NCI-H1105 (cell line): ENCODE data around the gene DRC7.
A peak's percentile ranks its signal among the peaks of the same experiment; 100 is the strongest.
"Not testable (repeated sequence)": the region's sequence is repeated elsewhere in the genome, so short reads cannot be mapped to it uniquely, and the experiment has no call there.

ENCODE experiments used
- DNase-seq: peaks from one replicate; lab custom pipeline; 2025; lab: John Stamatoyannopoulos, UW

DRC7 gene

GRCh38 chr16:57714047-57714446 is 19.4 kb downstream of the DRC7 start:
- DNase-seq = no peak

DNA sequence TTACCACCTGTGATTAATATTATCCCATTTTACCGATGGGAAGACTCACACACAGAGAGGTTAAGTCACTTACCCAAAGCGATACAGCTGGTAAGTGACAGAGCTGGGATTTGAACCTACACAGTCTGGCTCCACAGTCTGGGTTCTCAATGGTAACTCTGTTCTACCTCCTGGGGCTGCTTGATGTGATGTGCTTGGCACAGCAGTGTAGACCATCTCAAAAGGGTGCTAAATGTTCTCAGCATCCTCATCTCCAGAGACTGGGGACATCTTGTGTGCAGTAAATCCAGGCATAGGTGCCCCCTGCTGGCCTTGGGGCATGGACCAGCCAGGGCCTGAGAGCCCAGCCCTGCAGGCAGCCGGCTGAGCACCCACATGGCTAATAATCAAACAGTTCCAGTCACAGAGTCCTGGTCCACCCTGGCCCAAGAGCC is 25.6 kb downstream of the DRC7 start:
- no peak for DNase-seq

DNA sequence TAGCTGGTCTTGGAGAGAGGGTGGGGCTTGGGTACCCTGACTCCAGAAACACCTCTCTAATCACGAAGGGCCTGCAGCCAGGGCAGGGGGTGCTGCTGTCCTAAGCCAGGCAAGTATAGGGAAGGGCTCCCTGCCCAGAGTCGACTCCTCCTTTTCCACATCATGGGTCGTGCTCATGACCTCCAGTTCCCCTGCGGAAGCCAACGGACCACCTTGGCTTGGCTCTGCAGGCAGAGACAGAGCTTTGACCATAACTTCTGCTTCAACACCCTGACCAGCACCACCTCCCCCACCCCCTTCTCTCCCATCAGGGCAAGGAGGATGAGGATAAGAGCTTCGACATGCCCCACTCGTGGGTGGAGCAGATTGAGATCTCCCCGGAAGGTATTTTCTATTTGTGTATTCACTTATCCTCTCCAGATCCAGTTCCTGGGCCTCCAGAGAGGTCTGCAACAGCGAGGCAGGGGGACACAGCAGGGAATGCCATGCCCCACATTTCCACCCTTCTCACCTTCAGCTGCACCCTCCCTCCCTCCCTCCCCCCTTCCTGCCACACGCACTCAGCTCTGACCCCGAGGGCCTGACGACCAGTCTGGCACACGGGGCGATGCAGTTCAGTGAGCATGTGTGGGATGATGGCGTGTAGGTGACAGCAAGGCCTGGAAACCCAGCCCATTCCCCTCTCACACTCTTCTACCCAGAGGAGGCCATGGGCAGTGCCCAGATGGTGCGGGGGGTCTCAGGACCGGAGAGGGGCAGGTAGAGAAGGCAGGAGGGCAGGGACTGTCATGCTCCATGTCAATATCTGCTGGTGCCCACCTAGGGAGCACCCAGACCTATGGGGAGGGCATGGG is 27.0 kb downstream of the DRC7 start:
- DNase-seq = no peak

DNA sequence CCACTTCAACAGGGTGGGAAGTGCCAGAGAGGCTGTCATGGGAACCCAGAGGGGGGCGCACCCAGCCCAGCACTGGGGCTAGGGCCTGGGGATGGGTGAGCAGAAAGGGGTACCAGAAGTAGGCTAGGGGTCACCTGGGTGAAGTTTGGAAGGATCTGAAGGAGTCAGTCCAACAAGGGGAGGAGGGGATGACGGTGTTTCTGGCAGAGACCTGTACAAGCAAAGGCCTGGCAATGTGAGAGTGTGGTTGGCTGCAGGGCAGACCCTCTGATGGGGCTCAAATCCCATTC is 27.5 kb downstream of the DRC7 start:
- DNase-seq = no peak

DNA sequence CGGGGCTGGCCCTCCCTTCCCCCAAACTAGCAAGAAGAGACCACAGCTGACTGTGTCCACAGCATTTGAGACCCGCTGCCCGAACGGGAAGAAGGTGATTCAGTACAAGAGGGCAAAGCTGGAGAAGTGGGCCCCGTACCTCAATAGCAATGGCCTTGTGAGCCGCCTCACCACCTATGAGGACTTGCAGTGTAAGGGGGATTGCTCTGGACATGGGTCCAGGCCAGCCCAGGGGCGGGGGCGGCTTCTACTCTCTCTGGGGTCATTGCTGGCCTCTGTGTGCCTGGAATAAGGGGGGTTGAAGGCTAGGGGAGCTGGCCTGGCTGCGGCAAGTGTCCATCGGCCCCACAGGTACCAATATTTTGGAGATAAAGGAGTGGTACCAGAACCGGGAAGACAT is 28.0 kb downstream of the DRC7 start:
- DNase-seq = no peak

- no peak for DNase-seq
Measured at GRCh38 chr16:57723170-57723569, 28.6 kb downstream of the DRC7 start.

DNA sequence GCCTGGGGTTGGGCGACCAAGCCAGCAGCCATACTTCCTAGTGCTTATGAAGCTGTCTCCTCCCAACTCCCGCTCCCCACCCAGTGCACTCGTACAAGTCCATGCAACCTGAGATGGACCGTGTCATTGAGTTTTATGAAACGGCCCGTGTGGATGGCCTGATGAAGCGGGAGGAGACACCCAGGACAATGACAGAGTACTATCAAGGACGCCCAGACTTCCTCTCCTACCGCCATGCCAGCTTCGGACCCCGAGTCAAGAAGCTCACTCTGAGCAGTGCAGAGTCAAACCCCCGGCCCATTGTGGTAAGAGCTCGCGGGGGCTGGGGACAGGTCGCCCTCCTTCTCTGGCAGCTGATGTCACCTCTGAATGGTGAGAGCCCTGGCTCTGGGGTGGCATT is 29.9 kb downstream of the DRC7 start:
- no peak for DNase-seq

DNA sequence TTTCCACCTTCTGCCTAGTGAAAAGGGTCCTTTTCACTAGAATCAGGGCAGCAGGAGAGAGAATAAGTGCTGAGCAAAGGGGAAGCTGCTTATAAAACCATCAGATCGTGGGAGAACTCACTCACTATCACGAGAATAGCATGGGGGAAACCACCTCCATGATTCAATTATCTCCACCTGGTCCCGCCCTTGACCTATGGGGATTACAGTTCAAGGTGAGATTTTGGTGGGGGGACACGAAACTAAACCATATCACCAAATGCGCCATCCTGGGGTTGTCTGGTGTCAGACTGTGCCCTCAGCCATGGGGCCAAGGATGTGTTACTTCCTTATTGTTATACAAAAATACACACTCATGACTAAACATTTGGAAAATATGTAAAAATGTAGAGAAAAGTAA is 30.5 kb downstream of the DRC7 start:
- no peak for DNase-seq

- DNase-seq = no peak
Measured at GRCh38 chr16:57725554-57725953, 30.9 kb downstream of the DRC7 start.

GRCh38 chr16:57725976-57726375 is 31.4 kb downstream of the DRC7 start:
- no peak for DNase-seq

GRCh38 chr16:57726433-57726947 is 31.9 kb downstream of the DRC7 start:
- DNase-seq = no peak

DNA sequence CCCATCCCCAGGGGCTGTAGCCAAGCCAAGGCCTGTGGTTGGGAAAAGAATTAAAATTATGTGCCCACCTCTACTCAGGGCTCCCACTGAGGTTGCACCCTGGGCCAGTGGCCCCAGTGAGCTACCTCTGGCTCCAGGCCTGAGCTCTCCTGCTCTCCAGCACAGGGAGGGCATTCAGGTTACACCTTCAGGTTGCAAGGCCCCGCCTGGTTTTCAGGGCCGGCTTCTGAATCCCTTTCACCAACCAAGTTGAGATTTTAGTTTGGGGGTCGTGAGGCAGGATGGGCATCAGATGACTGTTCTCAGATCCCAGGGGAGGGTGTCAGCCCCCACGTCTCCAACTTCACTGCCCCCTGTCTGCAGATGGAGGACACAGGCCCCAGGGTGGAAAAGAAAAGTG is 33.0 kb downstream of the DRC7 start:
- DNase-seq = no peak

- DNase-seq = no peak
Measured at GRCh38 chr16:57728336-57729181, 34.0 kb downstream of the DRC7 start.

GRCh38 chr16:57729182-57729484 is 34.5 kb downstream of the DRC7 start:
- DNase-seq = no peak

GRCh38 chr16:57729852-57730251 is 35.2 kb downstream of the DRC7 start:
- not testable (repeated sequence) for DNase-seq

GRCh38 chr16:57730771-57731730 is 36.4 kb downstream of the DRC7 start:
- DNase-seq = no peak

DNA sequence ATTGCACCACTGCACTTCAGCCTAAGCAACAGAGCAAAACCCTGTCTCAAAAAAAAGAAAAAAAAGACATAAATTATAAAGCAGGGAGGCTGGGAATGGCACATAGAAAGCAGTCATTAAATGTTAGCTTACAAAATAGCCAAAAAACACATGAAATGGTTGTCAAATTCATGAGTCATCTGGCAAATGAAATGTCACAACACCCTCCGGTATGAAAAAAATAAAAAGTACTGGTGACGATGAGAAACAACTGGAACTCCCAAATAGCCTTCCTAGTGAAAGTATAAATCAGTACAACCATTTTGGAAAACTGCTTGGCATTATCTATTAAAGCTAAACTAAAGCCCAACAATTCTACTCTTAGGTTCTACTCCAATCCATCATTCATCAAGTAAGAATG is 37.4 kb downstream of the DRC7 start:
- no peak for DNase-seq

- no peak for DNase-seq
Measured at GRCh38 chr16:57732714-57733113, 38.1 kb downstream of the DRC7 start.

- DNase-seq = no peak
Measured at GRCh38 chr16:57734308-57734924, 39.8 kb downstream of the DRC7 start.

- peak; percentile 96 for DNase-seq
Measured at GRCh38 chr16:57734925-57735754, 40.5 kb downstream of the DRC7 start.
